ENCODE measurements around the gene RNF26. TPM values are rescaled to one million over a fixed set of nuclear protein-coding genes. Genes with fewer than 3 reads are reported as not detected.

RNF26 gene
- polyA plus RNA-seq, 1 experiment: 27.1 TPM

GRCh38 chr11:119356349-119357031 is 22.2 kb downstream of the RNF26 start:
- Histone ChIP-seq H3K4me3 (ENCODE audit: low read depth, low read length) (peak overlapping the region; percentile 66), H3K9me3 (ENCODE audit: control insufficient read depth, insufficient read depth, low read length) (no peaks in the 10 kb centered on the region), H3K27me3 (ENCODE audit: control insufficient read depth, insufficient read depth, low read length) (peaks cover 20% of the 10 kb centered on the region), H3K27ac (ENCODE audit: low read depth, low read length) (no peak overlapping the region)
- no peak for DNase-seq (ENCODE audit: low read depth, low spot score)
- POLR2A ChIA-PET: interaction anchor here (1.0 to 1.5 kb wide), 4 partner anchors 18 to 118 kb away, joined by 3 to 6 read pairs (median 4); partner anchors contain the start of gene THY1
- TF ChIP-seq CTCF (IDR thresholded peaks at IDR 0.05; ENCODE audit: low read depth, low read length): peak; percentile 80
- CTCF ChIA-PET: interaction anchor here (0.6 to 4.6 kb wide), 61 partner anchors 8 to 752 kb away, joined by 3 to 123 read pairs (median 4); partner anchors contain the start of genes C1QTNF5, C2CD2L, CBL and USP2

GRCh38 chr11:119357074-119357473 is 22.7 kb downstream of the RNF26 start:
- Histone ChIP-seq H3K27me3 (ENCODE audit: control insufficient read depth, insufficient read depth, low read length) (peaks cover 15% of the 10 kb centered on the region), H3K9me3 (ENCODE audit: control insufficient read depth, insufficient read depth, low read length) (no peaks in the 10 kb centered on the region), H3K27ac (ENCODE audit: low read depth, low read length) (no peak overlapping the region), H3K4me3 (ENCODE audit: low read depth, low read length) (peak overlapping the region; percentile 66)
- no peak for TF ChIP-seq CTCF (IDR thresholded peaks at IDR 0.05; ENCODE audit: low read depth, low read length)
- DNase-seq (ENCODE audit: low read depth, low spot score): no peak
- POLR2A ChIA-PET: interaction anchor here (1.1 to 1.5 kb wide), 2 partner anchors 66 to 118 kb away, joined by 3 to 6 read pairs; partner anchors contain the start of gene THY1
- CTCF ChIA-PET: interaction anchor here (0.6 to 4.6 kb wide), 26 partner anchors 8 to 755 kb away, joined by 3 to 123 read pairs (median 6); partner anchors contain the start of genes C1QTNF5, CBL and USP2

- no peak overlapping the region for H3K27ac ChIP-seq (ENCODE audit: low read depth, low read length)
- peaks cover 17% of the 10 kb centered on the region for H3K27me3 ChIP-seq (ENCODE audit: control insufficient read depth, insufficient read depth, low read length)
- ChIA-PET CTCF (interaction anchor here (3.4 to 4.6 kb wide), 2 partner anchors 14 to 115 kb away, joined by 21 to 102 read pairs; no protein-coding TSS in a partner anchor), POLR2A (interaction anchor here (1.0 kb wide), 1 partner anchor 63 kb away, joined by 3 read pairs; no protein-coding TSS in a partner anchor)
- no peak for TF ChIP-seq CTCF (IDR thresholded peaks at IDR 0.05; ENCODE audit: low read depth, low read length)
- H3K9me3 ChIP-seq (ENCODE audit: control insufficient read depth, insufficient read depth, low read length): no peaks in the 10 kb centered on the region; the same call in 1 of the 2 replicates
- DNase-seq (ENCODE audit: low read depth, low spot score): no peak
- no peak overlapping the region for H3K4me3 ChIP-seq (ENCODE audit: low read depth, low read length)
Observed at GRCh38 chr11:119359365-119360214, 25.3 kb downstream of the RNF26 start.

GRCh38 chr11:119361056-119361787 is 26.9 kb downstream of the RNF26 start:
- no peak for TF ChIP-seq CTCF (IDR thresholded peaks at IDR 0.05; ENCODE audit: low read depth, low read length)
- Histone ChIP-seq H3K27me3 (ENCODE audit: control insufficient read depth, insufficient read depth, low read length) (peaks cover 18% of the 10 kb centered on the region), H3K27ac (ENCODE audit: low read depth, low read length) (peak overlapping the region; percentile 61), H3K9me3 (ENCODE audit: control insufficient read depth, insufficient read depth, low read length) (no peaks in the 10 kb centered on the region; the same call in 1 of the 2 replicates), H3K4me3 (ENCODE audit: low read depth, low read length) (no peak overlapping the region)
- ChIA-PET CTCF (interaction anchor here (0.6 to 3.4 kb wide), 11 partner anchors 9 to 155 kb away, joined by 3 to 31 read pairs (median 6); partner anchors contain the start of genes CBL, THY1 and USP2), POLR2A (interaction anchor here (0.6 to 1.2 kb wide), 8 partner anchors 10 to 114 kb away, joined by 3 to 8 read pairs (median 3); partner anchors contain the start of gene MCAM)
- peak; percentile 55 for DNase-seq (ENCODE audit: low read depth, low spot score)

Data from AG04450 (cell line).